GM12873 (cell line): ENCODE measurements around the gene STYXL2.

Experiments
- TF ChIP-seq, protein P1 (sequence below): IDR thresholded peaks from 2 replicates; pipeline ENCODE4 v1.5.1; 2012; ENCODE audit warnings: low read depth, mild to moderate bottlenecking, moderate library complexity, low read length, control low read depth; ENCODE audit not compliant: insufficient read depth; ENCODE audit errors: missing control alignments

STYXL2 gene

GRCh38 chr1:167067904-167068303 is 26.0 kb upstream of the STYXL2 start:
- TF ChIP-seq, protein P1, sequence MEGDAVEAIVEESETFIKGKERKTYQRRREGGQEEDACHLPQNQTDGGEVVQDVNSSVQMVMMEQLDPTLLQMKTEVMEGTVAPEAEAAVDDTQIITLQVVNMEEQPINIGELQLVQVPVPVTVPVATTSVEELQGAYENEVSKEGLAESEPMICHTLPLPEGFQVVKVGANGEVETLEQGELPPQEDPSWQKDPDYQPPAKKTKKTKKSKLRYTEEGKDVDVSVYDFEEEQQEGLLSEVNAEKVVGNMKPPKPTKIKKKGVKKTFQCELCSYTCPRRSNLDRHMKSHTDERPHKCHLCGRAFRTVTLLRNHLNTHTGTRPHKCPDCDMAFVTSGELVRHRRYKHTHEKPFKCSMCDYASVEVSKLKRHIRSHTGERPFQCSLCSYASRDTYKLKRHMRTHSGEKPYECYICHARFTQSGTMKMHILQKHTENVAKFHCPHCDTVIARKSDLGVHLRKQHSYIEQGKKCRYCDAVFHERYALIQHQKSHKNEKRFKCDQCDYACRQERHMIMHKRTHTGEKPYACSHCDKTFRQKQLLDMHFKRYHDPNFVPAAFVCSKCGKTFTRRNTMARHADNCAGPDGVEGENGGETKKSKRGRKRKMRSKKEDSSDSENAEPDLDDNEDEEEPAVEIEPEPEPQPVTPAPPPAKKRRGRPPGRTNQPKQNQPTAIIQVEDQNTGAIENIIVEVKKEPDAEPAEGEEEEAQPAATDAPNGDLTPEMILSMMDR, result no peak

GRCh38 chr1:167068761-167069160 is 25.1 kb upstream of the STYXL2 start:
- TF ChIP-seq, protein P1, result no peak

DNA sequence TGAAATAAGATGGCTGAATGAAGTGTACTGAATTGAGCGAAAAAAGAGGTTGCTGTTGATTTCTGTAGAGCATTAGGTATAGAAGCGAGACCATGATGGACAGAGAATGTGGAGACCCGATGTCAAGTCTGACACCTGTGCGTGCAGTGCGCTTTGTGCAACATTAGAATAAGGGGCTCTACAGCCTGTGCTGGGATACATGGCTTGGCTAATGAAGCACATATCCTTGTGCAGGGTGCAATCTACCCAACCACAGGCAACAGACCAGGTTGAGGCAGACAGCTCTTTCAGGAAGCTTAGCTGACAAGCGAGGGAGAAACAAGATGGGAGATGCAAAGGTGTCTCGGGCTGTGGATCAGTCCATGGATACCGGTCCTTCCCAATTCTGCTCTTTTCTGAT is 22.6 kb upstream of the STYXL2 start:
- TF ChIP-seq, protein P1, result no peak

GRCh38 chr1:167076136-167076710 is 17.7 kb upstream of the STYXL2 start:
- TF ChIP-seq, protein P1, result no peak

- TF ChIP-seq, protein P1, result no peak
Observed at GRCh38 chr1:167077128-167077867, 16.6 kb upstream of the STYXL2 start.

- TF ChIP-seq, protein P1, result no peak
Observed at GRCh38 chr1:167077868-167078210, 16.0 kb upstream of the STYXL2 start.

GRCh38 chr1:167081594-167082156 is 12.2 kb upstream of the STYXL2 start:
- TF ChIP-seq, protein P1, result no peak
